ENCODE measurements around the gene GMDS.

Gene GMDS

DNA sequence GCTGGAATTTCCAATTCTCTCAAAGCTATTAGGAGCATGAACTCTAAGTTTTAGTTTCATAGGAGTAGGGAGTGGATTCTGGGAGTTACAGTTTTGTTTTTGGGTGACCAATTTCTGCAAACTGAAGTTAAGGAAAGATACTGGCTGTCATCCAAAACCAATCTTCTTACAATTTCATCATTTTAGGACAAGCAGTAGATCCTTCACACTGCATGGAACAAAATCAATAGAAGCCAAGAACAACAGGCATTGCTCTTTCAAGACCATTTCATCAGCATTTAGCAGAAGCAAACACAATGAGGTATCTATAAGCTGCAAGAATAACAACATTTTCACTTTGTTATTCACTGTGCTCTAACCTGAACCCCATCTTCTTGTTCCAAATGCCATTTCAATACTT is 173.0 kb downstream of the GMDS start:
- Histone ChIP-seq H2AFZ (ENCODE audit: low read length) (no peak overlapping the region), H3K27me3 (replicated peaks; ENCODE audit: insufficient read depth, low read length) (no peaks in the 10 kb centered on the region), H3K27ac (ENCODE audit: low read length) (no peak overlapping the region), H3F3A (ENCODE audit: insufficient read depth, low read length) (no peaks in the 10 kb centered on the region), H3K4me3 (ENCODE audit: low read length) (no peak overlapping the region), H3K9ac (ENCODE audit: low read length) (no peak overlapping the region), H4K20me1 (ENCODE audit: insufficient read depth, low read length) (no peaks in the 10 kb centered on the region), H3K4me2 (ENCODE audit: low read depth, low read length) (no peak overlapping the region), H3K4me1 (ENCODE audit: low read length) (no peaks in the 10 kb centered on the region), H3K9me2 (replicated peaks; ENCODE audit: insufficient read depth, low read length) (no peaks in the 10 kb centered on the region), H3K9me3 (replicated peaks; ENCODE audit: insufficient read depth, low read length) (no peaks in the 10 kb centered on the region), H3K36me3 (replicated peaks; ENCODE audit: insufficient read depth, low read length) (no peaks in the 10 kb centered on the region), H3K79me2 (ENCODE audit: low read length) (no peaks in the 10 kb centered on the region)
- no peak for DNase-seq
- TF ChIP-seq EZH2phosphoT487 (IDR thresholded peaks at IDR 0.05; ENCODE audit: low read length) (no peak), EZH2 (optimal IDR thresholded peaks at IDR 0.05; ENCODE audit: low read depth, low read length) (no peak)
- TF ChIP-seq, protein P1, sequence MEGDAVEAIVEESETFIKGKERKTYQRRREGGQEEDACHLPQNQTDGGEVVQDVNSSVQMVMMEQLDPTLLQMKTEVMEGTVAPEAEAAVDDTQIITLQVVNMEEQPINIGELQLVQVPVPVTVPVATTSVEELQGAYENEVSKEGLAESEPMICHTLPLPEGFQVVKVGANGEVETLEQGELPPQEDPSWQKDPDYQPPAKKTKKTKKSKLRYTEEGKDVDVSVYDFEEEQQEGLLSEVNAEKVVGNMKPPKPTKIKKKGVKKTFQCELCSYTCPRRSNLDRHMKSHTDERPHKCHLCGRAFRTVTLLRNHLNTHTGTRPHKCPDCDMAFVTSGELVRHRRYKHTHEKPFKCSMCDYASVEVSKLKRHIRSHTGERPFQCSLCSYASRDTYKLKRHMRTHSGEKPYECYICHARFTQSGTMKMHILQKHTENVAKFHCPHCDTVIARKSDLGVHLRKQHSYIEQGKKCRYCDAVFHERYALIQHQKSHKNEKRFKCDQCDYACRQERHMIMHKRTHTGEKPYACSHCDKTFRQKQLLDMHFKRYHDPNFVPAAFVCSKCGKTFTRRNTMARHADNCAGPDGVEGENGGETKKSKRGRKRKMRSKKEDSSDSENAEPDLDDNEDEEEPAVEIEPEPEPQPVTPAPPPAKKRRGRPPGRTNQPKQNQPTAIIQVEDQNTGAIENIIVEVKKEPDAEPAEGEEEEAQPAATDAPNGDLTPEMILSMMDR (IDR thresholded peaks at IDR 0.05; ENCODE audit: low read length), result no peak

DNA sequence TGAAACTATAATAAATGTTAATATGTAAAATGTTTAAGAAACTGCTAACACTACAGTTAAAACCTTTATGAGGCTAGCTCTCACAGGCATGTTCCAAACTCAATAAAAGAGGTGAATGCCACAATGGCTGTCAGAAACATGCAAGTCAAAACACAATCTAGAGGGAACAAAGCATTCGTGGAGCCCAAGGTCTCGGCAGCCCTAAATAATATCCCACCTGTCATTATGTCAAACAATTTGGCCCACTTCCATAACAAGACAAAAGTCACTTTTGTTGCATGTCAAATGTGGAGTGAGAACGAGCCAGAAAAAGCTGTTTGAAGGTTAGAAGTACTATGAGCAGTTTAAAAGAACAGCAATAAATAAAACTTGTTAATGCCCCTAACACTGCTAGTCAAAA is 181.9 kb downstream of the GMDS start:
- Histone ChIP-seq H3K79me2 (ENCODE audit: low read length) (no peaks in the 10 kb centered on the region), H3K36me3 (replicated peaks; ENCODE audit: insufficient read depth, low read length) (no peaks in the 10 kb centered on the region), H3K4me1 (ENCODE audit: low read length) (no peaks in the 10 kb centered on the region), H3K9me2 (replicated peaks; ENCODE audit: insufficient read depth, low read length) (no peaks in the 10 kb centered on the region), H3K9me3 (replicated peaks; ENCODE audit: insufficient read depth, low read length) (no peaks in the 10 kb centered on the region), H4K20me1 (ENCODE audit: insufficient read depth, low read length) (no peaks in the 10 kb centered on the region), H3K27me3 (replicated peaks; ENCODE audit: insufficient read depth, low read length) (no peaks in the 10 kb centered on the region), H3K9ac (ENCODE audit: low read length) (no peak overlapping the region), H3K27ac (ENCODE audit: low read length) (no peak overlapping the region), H3F3A (ENCODE audit: insufficient read depth, low read length) (no peaks in the 10 kb centered on the region), H2AFZ (ENCODE audit: low read length) (no peak overlapping the region), H3K4me3 (ENCODE audit: low read length) (no peak overlapping the region), H3K4me2 (ENCODE audit: low read depth, low read length) (no peak overlapping the region)
- no peak for DNase-seq
- TF ChIP-seq, protein P1 (IDR thresholded peaks at IDR 0.05; ENCODE audit: low read length), result no peak

DNA sequence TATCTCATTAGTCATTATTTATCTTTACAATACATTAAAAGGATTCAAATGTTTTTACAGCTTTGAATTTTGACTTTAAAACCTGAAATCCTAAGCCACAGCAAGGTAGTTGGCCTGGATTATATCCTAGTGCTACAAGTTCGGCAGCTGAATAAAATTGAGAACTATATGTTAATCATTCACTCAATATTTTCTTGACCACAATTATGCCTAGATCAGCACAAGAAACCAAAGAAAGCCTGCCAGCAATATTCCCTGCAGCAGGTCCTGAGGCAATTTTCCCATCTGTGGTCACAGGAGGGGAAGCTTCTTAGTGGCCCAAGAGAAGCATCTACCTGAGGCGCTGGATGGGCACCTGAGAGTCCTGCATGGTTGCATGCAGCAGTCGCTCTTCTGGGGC is 183.5 kb downstream of the GMDS start:
- no peak overlapping the region for H2AFZ ChIP-seq (ENCODE audit: low read length)
- H3F3A ChIP-seq (ENCODE audit: insufficient read depth, low read length), result no peaks in the 10 kb centered on the region
- H3K27ac ChIP-seq (ENCODE audit: low read length), result no peak overlapping the region
- no peaks in the 10 kb centered on the region for H4K20me1 ChIP-seq (ENCODE audit: insufficient read depth, low read length)
- H3K27me3 ChIP-seq (replicated peaks; ENCODE audit: insufficient read depth, low read length), result no peaks in the 10 kb centered on the region
- DNase-seq, result no peak
- no peak overlapping the region for H3K4me3 ChIP-seq (ENCODE audit: low read length)
- H3K9ac ChIP-seq (ENCODE audit: low read length), result no peak overlapping the region
- TF ChIP-seq EZH2phosphoT487 (IDR thresholded peaks at IDR 0.05; ENCODE audit: low read length) (no peak), EZH2 (optimal IDR thresholded peaks at IDR 0.05; ENCODE audit: low read depth, low read length) (no peak)
- TF ChIP-seq, protein P1 (IDR thresholded peaks at IDR 0.05; ENCODE audit: low read length), result no peak
- H3K4me1 ChIP-seq (ENCODE audit: low read length), result no peaks in the 10 kb centered on the region
- H3K4me2 ChIP-seq (ENCODE audit: low read depth, low read length), result no peak overlapping the region
- no peaks in the 10 kb centered on the region for H3K79me2 ChIP-seq (ENCODE audit: low read length)
- H3K9me2 ChIP-seq (replicated peaks; ENCODE audit: insufficient read depth, low read length), result no peaks in the 10 kb centered on the region
- no peaks in the 10 kb centered on the region for H3K36me3 ChIP-seq (replicated peaks; ENCODE audit: insufficient read depth, low read length)
- H3K9me3 ChIP-seq (replicated peaks; ENCODE audit: insufficient read depth, low read length), result no peaks in the 10 kb centered on the region
